Measurements from ENCODE around the gene PLCH1. TPM values are rescaled to one million over a fixed set of nuclear protein-coding genes. Genes with fewer than 3 reads are reported as not detected.
"Not testable (repeated sequence)": the region's sequence is repeated elsewhere in the genome, so short reads cannot be mapped to it uniquely, and the experiment has no call there.

The PLCH1 gene
- total and polyA plus RNA-seq, 3 donors from 2014 or later: 23.2 to 32.1 (median 29.3) TPM

- H3K4me3 ChIP-seq: no peak overlapping the region
- H3K9me3 ChIP-seq: no peaks in the 10 kb centered on the region
- H3K27me3 ChIP-seq: no peaks in the 10 kb centered on the region
- no peaks in the 10 kb centered on the region for H3K36me3 ChIP-seq (ENCODE audit: low read depth, missing control alignments)
- no peak for DNase-seq
- no peaks in the 10 kb centered on the region for H3K4me1 ChIP-seq
- 82 to 85% methylated on average over 4 of the region's 4 CpGs for WGBS, 2 donors
- intact Hi-C loops (cut with DNase I; ENCODE audit: low total_unique reads): no loop called here
- no peak for TF ChIP-seq CTCF (IDR thresholded peaks at IDR 0.05)
- H3K27ac ChIP-seq: no peak overlapping the region
Observed at GRCh38 chr3:155639462-155640055, 105.3 kb downstream of the PLCH1 start.

DNA sequence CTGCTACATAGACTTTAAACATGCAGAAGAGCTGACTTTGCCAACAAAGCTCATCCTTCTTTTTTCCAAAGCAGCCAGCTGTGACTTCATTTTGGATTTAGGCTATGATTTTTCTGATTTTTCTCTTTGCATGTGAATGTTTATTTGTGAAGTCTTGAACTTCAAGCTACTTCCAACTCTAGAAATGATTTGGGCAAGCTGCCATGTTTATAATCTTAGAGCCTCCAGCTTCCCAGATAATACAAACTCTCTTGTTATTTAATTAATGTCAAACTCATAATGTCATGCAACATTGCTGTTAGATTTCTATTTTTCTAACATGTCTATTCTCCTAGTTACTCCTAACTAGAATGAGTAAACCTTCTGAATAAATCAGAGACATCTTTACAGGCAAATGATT, 106.4 kb downstream of the PLCH1 start:
- DNase-seq; intact Hi-C loops (cut with DNase I; ENCODE audit: low total_unique reads); H3K4me1 ChIP-seq; H3K27me3 ChIP-seq; H3K9me3 ChIP-seq; H3K36me3 ChIP-seq (ENCODE audit: low read depth, missing control alignments); H3K4me3 ChIP-seq; H3K27ac ChIP-seq: not testable (repeated sequence)

DNA sequence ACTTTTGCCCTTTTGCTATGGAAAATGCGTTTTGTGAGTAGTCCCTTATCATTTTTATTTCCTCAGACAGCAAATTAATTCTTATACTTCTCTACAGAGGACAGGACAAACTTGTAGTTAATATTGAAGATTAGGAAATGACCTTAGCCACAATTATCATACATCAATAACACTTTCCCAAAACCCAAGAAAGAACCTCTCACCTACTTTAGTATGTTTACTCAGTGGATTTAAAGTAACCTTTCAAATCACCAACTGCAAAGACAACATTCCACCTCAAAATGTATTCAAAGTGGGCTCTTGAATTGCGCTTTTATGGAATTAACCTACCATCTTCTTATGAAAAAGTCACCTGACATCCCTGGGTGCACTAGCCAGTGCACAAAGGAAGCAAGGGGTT, 107.3 kb downstream of the PLCH1 start:
- Histone ChIP-seq H3K27ac (no peak overlapping the region), H3K36me3 (ENCODE audit: low read depth, missing control alignments) (no peaks in the 10 kb centered on the region), H3K4me1 (no peaks in the 10 kb centered on the region), H3K27me3 (no peaks in the 10 kb centered on the region), H3K4me3 (no peak overlapping the region), H3K9me3 (no peaks in the 10 kb centered on the region)
- DNase-seq: no peak
- intact Hi-C loops (cut with DNase I; ENCODE audit: low total_unique reads): no loop called here
- TF ChIP-seq CTCF (IDR thresholded peaks at IDR 0.05) (no peak), POLR2A (IDR thresholded peaks at IDR 0.05) (no peak)
- WGBS, 2 donors: 66 to 88% methylated on average over 2 of the region's 2 CpGs

DNA sequence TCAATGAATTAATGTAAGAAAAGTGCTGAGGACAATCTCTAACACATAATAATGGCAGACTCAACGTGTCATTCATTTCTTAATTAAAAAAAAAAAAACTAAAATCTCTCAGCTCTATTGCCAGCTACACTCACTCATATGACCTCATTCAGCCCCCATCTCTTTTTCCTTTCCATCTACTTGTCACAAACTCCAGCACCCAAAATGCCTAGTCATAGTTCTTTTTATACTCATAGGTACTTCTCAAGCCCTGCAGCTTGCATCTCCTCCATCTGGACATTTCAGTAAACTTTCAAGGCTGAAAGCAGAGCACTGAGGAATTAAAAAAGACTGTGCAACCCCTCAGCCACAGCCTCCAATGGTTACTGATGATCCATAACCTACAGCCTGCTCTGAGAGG, 109.8 kb downstream of the PLCH1 start:
- DNase-seq: no peak
- H3K9me3 ChIP-seq: no peaks in the 10 kb centered on the region
- TF ChIP-seq CTCF (IDR thresholded peaks at IDR 0.05) (no peak), POLR2A (IDR thresholded peaks at IDR 0.05) (no peak)
- intact Hi-C loops (cut with DNase I; ENCODE audit: low total_unique reads): no loop called here
- no peaks in the 10 kb centered on the region for H3K27me3 ChIP-seq
- WGBS, 2 donors: 74 to 77% methylated on average over 1 of the region's 1 CpG
- no peak overlapping the region for H3K27ac ChIP-seq
- H3K4me1 ChIP-seq: peaks cover 5% of the 10 kb centered on the region
- H3K36me3 ChIP-seq (ENCODE audit: low read depth, missing control alignments): no peaks in the 10 kb centered on the region
- H3K4me3 ChIP-seq: no peak overlapping the region

DNA sequence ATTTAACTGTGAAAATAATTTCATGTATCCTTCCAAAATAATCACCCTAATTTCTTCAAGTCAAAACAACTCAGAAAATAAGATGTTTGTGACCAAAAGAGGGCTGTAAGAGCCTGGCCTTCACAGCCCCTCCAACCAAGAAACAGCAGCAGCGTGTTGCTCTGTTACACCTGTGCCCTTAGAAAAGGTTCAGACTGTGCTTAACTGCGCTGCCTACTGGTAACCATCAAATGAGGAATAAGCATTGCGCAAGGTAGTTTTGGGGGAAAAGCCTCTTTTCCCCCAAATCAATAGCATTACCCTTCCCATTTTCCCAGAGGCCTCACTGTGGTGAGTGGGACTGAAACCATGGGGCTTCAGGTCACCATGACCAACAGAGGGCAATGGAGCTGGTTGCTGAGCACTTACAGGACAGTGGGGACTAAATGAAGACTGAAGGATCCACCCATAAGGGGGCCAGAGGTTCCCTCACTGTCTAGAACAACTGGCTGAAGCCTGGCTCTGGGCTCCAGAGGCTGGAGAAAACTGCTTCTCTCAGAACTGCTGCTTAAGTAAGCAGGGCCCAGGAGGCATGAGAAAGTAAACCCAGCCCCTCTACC, 110.7 kb downstream of the PLCH1 start:
- Histone ChIP-seq H3K4me3 (no peak overlapping the region), H3K4me1 (peaks cover 5% of the 10 kb centered on the region), H3K27ac (no peak overlapping the region), H3K9me3 (no peaks in the 10 kb centered on the region), H3K27me3 (no peaks in the 10 kb centered on the region), H3K36me3 (ENCODE audit: low read depth, missing control alignments) (no peaks in the 10 kb centered on the region)
- 93 to 97% methylated on average over 3 of the region's 3 CpGs for WGBS, 2 donors
- intact Hi-C loops (cut with DNase I; ENCODE audit: low total_unique reads): no loop called here
- TF ChIP-seq POLR2A (IDR thresholded peaks at IDR 0.05): no peak
- no peak for TF ChIP-seq CTCF (IDR thresholded peaks at IDR 0.05)
- no peak for DNase-seq
